Measurements from ENCODE around the gene NODAL.
"Not testable (repeated sequence)": the region's sequence is repeated elsewhere in the genome, so short reads cannot be mapped to it uniquely, and the experiment has no call there.

The NODAL gene

DNA sequence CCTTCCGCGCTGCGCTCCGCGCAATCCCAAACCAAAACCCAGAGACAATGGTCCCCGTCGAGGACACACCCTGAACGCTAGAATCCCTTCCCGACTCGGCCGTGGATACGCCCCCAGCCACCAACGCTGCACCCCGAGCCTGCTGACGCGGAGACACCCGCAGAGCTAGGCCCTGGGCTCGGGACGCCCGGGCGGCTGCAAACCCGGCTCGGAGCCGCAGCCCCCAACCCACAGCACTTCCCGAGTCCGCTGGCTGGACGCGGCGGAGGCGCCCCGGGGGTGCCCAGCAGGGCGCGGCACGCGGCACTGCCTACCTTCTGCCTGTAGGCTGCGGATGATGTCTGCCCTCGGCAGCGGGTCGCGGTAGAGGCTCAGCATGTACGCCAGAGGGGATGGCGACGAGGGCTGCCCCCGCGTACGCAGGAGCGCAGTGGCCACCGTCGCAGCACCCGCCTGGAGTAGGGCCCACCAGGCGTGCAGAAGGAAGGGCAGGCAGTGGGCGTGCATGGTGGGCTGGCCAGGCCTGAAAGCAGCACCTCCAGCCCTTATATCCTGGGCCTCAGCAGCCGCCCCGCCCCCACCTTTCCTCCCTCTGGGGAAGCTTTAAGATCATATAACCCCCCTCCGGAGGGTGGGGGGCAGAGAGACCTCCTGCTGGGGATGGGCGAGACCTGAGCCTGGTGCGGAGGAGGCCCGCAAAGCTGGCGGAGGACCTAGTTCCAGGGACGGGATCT is at the start of gene NODAL:
TSS of gene NODAL (minus strand) at position 521 of the 734 bp plus-strand sequence. CDS start at position 507, 14 bp downstream.
- peak in 1 of 6 experiments; percentile 24 for DNase-seq

DNA sequence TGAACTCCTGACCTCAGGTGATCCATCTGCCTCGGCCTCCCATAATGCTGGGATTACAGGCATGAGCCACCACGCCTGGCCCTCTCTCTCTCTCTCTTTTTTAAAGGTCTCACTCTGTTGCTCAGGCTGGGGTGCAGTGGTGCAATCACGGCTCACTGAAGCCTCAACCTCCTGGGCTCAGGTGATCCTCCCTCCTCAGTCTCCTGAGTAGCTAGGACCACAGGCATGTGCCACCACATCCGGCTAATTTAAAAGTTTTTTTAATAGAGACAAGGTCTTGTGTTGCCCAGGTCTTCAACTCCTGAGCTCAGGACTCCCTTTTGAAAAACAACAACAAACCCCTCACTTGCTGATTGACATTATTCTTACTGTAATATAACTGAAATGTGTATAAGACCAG is 48.7 kb upstream of the NODAL start:
- no peak for DNase-seq

DNA sequence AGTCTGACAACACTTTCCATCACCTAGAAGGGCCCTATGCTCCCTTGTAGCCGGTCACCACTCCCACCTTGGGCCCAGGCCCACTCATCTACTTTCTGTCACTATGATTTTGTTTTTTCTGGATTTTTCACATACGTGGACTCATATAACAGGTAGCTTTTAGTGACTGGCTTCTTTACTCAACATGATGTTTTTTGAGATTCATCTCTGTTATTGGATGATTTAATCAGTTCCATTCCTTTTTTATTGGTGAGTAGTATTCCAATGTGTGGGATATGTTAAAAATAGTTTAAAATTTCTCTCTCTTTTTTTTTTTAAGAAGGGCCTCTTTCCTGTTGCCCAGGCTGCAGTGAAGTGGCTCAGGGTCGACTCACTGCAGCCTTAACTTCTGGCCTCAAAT is 46.3 kb upstream of the NODAL start:
- DNase-seq = no peak

DNA sequence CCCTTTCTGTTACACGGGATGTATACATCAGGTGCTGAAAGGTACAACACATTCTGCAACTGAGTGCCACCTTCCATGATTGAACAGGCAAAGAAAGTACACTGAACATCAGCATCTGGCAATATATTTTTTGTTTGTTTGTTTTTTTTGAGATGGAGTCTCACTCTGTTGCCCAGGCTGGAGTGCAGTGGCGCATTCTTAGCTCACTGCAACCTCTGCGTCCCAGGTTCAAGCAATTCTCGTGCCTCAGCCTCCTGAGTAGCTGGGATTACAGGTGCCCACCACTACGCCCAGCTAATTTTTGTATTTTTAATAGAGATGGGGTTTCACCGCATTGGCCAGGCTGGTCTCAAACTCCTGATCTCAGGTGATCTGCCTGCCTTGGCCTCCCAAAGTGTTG is 42.4 kb upstream of the NODAL start:
- not testable (repeated sequence) for DNase-seq

DNA sequence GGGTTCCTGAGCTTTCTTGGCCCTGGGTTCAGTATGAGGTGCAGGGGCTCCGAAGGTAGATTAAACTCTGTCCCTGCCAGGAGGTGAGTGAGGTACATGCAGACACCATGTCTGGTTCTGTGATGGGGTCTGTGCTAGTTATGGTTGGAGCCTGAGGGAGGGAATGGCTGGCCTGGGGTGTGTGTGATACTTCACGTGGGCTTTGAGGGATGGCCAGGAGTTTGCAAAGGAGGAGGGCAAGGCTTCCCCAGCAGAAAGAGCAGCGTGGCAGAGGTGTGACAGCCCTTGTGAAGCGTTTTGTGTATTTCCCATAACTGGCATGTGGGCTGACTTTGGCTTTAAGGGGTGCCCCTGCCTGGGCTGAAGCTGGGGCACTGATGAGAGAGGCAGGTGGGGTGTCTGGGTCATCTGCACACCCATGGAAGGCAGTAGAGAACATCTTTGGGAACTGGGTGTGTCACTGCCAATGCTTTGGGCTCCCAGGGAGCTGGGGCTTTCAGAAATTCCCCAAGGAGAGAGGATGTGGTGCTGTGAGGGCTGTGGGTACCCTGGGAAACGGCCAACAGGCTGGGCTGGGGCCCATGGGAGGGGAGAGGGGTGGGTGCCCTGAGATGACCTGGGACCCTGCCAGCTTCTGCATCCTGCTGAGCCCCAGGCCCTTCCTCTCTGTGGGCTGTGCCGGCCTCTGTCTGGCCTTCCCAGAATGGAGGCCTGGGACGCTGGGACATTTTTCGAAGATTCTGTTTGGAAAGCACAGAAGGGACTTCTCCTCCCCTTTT is 41.7 kb upstream of the NODAL start:
- DNase-seq = no peak

DNA sequence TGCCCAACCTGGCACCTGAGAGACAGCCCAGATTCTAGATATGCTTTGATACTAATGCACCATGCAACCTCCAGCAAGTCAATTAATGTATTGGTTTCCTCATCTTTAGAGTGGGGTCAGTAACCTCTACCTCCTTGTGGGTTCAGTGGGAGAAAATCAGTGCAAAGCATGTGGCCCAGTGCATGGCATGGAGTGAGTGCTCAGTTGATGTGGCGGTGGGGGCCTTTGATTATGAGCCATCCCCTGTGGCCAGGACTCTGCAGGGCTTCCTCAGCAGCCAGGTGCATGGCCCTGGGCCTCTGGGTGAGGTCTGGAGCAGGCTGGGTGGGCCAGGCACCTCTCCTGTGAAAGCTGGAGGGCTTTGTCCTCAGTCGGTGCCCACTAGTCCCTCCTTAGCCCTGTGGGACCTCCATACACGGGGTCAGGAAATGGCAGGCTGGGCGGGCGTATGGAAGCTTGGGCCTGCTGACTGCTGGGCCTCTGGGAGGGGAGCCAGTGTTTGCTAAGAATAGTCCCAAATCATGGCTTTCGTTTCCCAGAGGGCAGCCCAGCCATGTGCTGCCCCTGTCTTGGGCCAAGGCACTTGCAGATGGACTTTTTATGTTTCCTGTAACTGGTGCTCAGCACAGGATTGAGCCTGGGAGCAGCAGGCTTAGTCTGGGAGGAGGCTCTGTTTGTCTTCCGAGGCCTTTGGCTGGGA is 40.5 kb upstream of the NODAL start:
- no peak for DNase-seq

DNA sequence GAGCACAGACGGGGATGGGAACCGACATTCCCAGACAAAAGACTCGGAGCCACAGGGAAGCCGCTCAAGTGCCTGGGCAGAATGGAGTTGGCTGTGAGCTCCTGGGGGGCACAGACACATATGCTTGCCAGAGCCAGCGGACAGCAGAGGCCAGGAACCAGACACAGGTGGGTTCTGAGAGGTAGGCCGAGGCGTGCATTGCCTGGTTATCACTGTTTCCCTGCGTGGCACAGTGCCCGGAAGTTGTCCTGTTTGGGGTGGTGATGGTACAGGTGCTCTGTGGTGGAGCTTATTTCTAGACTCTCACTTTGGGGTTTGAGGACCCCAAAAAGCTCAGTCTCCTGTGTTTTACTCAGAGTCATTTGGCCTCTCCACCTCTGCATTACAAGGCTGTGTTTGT is 39.6 kb upstream of the NODAL start:
- DNase-seq = no peak

DNA sequence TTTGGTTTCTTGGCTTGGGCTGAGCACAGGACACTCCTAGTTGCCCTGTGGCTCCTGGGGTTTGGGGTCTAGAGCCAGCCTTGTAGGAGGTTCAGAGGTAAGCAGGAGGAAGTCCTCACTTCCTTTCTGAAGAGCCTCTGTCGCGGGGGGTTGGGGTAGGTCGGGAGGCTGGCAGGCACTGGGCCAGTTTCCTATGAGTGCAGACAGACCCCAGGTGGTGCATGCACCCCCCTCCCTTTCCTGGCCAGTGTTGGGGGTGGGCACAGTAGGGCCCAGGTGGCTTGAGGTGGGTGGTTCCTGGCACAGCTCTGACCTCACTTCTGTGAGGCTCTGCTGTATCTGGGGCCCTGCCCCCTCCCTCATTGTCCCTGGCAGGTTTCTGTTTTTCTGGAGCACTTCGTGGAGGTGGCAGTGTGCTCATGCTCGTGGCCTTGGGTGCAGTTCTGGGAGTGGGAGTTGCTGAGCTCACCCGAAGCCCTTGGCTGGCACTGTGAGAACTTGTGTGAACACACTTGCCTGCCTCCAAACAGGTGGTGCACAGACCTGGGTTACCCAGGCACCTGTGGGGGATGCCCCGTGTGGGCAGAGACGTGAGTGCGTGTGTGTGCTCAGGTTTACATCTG is 38.9 kb upstream of the NODAL start:
- DNase-seq = peak in 2 of 6 experiments; percentile 12 to 35

DNA sequence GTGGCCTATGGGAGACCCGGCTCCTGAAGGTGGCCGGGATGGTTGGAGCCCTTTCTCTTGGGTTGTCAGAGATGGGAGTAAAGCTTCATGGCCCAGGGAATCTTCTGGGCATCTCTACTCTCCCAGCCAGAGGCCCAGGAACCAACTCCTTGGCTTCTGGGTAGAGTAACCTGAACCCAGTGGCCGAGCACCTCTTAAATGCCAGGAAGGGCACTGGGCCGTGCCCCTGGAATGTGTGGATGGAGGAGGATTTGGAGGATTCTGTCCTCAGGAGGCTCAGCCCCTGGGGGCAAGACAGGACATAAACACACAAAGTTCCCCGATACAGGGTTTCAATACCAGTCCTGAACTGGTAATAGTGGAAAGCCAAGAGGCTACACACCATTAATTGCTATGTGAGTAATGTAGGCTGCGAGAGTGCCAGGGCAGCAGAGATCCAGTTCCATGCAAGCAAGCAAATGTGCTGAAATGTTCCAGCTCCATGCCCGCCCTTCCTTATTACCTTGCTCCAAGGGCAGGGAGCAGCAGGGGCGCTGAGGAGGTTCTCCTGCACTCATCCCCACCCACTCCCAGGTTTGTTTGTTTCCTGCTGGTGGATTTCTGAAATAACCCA is 38.3 kb upstream of the NODAL start:
- DNase-seq = peak in 1 of 6 experiments; percentile 35

DNA sequence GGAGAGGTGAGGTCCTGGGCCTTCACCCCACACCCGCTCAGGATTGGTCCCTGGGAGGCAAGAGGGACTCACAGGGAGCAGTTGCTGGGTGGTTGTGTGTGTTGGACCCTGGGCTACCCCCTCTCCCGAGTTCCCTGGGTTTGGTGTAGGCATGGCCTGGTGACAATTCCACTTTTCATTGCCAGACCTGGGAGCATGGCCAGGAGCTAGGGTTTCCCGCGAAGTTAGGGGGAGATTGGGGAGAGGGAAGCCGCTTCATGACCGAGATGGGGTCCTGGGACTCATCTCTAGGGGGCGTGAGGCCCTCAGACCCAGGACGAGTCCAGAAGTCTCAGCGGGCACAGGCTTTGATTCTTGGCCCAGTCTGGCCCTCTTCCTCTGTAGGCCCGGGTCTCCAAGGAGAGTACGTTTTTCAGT is 37.7 kb upstream of the NODAL start:
- no peak for DNase-seq

DNA sequence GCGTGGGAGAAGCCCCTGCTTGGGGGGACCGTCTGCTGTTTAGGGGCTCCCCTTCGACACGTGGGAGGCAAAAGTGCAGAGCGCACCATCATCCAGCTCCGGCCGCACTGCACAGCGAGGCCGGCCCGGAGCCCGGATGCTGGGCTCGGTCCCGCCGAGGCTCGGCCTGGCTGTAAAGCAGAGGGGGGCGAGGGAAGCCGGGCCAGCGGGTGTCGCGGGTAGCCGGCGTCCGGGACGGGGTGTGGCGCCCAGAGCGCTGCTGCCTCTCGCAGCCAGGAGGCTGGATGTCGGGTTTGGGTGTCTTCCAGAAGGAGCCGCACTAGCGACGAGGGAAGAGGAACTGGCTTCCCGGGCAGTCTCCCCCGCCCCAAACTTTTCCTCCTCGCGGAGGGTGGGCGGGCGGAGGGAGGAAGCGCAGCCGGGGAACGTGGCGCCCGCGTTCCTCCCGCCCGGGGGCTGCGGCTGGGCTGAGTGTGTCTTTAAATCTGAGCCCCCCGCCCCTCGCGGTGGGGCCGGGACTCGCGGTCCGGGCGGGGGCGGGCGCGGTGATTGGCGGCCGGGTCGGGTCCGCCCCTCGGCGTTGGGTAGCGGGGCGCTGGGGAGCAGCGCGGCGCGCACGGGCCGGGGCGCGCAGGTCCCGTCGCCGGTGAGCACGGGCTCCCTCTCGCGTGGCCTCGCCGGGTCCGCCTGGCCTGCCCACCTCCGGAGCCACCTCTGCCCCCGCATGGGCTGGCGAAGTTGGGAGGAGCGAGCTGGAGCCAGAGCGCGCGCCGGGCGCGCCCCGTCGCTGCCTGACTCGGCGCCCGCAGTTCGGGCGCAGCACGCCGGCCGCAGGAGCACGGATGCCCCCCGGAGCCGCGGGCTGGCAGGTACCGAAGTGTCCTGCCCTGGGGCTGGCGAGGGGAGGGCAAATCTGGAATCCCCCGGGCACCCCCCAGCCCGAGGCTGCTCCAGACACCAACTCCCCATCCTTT is 37.0 kb upstream of the NODAL start, which contains the start of gene PALD1:
TSS of gene PALD1 (plus strand) at position 577 of the 974 bp plus-strand sequence. CDS start 47,185 bp downstream, outside the sequence.
- DNase-seq = peak in 4 of 6 experiments; percentile 24 to 42 (median 28)

DNA sequence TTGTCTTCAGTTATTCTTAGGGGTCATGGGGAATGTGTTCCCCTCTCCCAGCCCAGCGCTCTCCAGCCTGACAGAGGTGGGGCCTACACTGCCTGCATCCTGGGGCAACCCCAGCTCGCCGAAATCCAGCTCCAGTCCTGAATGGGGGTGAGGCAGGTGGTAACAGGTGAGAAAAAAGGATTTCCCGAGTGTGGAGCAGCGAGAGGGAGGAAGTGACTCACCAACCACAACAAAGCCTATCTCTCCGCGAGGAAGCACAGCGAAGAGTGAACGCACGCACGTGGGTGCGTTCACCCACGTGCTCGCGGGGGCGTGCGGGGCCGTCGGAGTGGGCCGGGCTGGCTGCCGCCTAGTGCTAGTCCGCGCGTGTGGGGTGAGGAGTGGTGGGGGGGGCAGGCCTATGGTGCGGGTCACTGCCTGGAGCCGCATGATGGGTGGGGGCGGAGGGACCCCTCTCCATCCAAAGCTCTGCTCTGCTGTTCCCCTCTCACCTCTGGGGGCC is 36.2 kb upstream of the NODAL start:
- DNase-seq = peak; percentile 60 to 78 (median 72)

DNA sequence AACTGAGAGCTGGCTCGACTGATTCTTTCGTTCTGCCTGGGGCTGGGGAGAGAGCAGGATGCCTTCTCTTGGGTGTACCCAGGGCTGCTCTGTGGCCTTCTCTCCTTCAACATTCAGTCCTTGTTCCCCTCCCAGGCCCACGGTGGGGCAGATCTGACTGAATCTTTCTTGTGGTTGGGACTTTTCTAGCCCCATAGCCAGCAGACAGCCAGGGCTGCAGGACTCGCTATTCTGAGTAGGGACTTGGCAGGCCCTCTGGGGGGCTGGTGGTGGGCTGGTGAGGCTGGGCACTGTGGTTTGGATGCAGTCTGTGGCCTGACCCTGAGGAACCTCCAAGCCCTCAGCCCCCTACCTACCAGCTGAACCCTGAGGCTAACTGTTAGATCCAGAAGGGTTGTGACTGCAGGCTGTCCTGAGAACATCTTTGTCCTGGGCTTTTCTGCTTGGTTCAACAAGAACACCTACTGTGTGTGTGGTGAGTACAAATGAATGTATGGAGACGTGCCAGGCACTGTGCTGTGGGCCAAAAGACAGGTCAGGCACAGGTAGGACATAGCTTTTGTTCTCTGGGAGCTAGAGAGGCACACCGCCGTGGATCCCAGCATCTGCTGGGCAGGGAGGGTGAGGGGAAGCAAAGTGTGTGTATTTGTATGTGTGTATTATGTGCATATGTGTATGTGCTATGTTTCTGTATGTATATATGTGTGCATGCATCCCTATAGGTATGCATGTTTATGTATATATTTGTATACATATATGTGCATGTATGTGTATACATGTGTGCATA is 35.0 kb upstream of the NODAL start:
- DNase-seq = no peak

DNA sequence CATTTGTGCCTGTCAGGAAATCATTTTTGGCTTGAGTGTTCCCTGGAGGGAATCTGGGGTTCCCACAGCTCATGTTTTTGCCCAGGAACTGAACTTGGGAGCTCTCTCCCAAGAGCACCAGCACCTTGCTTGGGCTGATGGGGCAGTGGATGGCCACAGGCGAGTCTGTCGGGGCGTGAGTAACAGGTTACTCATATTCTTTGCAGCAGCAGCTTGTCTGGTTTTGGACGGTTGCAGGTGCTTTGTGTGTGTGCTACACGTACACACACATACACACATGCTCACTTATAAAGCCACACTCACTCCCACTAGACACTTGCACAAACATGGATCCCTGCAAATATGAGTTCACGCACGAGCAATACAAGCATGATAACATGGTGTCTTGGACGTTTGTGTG is 34.2 kb upstream of the NODAL start:
- no peak for DNase-seq

DNA sequence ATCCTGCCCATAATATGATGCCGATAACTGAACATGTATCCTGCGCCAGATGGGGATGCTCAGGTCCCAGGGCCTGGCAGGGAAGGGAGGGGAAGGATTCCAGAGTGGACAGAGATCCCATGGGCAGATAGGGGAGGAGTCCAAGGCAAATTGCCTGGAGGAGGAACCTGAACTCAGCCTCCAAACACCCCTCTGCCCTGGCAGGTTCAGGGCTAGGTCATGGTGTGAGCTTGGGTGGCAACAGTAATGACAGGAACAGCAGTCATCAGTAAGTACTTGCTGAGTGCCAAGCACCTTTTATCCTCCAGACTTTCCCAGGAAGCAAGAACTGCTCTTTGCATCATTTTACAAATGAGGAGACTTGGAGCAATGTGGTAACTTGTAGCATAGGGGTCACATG is 33.3 kb upstream of the NODAL start:
- DNase-seq = no peak

DNA sequence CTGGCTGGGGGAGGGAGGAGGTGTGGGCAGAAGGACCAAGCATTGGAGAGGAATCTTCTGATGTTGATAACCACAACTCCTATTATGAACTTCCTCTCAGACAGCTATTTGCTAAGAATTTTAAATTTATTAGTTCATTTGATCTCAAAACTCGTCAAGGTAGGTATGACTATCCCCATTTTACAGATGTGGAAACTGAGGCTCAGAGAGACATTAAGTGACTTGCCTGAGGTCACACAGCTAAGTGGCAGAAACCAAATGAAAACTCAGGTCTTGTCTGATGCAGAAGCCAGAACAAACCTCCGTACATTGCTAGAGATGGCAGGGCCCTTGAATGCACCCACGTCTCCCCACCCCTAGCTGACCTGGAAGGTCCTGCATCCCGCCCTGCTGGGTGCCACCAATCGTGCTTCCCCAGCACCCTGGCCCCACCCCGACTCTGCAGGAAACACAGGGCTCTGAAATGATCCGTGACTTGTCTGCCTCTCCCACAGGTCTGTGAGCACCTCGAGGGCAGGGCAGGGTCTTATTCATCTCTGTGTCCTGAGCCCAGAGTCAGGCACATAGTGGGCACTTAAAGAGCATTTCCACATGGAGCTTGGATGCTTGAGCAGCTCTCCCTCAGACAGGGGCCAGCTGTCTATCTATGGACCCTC is 31.4 kb upstream of the NODAL start:
- no peak for DNase-seq

DNA sequence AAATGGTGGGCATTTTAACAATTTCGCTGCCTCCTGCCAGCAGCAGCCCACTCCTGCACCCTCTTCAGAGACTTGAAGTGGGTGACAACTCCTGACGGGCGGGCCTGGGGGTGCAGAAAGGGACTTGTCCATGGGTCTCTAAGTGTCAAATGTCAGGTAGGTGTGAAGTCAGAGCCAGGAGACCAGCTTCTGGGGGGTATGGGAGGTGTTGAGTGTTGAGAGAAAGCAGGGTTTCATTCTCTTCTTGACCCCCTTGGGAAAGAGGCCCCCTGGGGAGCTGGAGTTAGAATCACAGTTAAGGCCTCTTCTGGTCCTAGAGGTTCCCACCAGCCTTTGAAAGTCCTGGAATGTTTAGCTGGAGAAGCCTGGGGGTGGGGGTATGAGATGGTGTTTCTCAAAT is 25.5 kb upstream of the NODAL start:
- no peak for DNase-seq

DNA sequence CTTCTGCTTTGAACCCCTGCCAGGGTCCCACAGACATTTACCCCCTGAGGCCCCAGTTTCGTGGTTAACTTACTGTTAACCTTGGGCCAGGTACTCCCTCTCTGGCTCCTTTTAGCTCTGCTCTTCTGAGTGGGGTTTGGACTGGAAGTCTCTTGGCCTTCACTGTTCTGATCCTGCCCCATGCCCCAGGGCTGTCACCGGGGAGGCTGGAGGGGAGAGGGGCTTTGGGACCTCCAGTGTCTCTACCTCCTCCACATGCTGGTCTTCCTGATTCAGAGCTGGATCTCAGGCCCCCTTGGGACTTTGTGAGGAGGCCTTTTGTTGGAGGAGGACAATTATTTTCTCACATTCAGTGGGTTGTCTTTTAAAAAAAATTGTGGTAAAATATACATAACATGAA is 24.4 kb upstream of the NODAL start:
- no peak for DNase-seq

DNA sequence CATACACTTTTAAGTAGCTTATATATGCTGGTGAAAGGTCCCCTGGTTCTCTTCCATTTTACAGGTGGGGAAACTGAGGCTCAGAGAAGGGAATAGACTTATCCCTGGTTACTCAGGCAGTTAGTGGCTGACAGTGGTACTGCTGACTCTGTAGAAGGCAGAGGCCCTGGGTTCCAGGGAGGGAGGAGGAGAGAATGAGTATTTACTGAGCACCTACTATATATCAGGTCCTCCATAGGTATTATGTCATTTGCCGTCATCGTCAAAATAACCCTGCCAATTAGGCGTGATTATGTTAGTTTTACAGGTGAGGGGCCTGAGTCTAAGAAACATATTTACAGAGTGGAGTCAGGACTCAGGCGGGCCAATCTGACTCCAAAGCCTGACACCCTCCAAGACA is 23.8 kb upstream of the NODAL start:
- DNase-seq = no peak
